Activated CD8-positive, alpha-beta T cell treated with anti-CD3 and anti-CD28 coated beads for 36 hours (primary cell): ENCODE results near the gene ILF2. TPM values are rescaled to one million over a fixed set of nuclear protein-coding genes. Genes with fewer than 3 reads are reported as not detected.

Source experiments
- ATAC-seq: fragments of 200-7000 bp; cut with Tn5 transposase; one replicate; pipeline ENCODE4 v1.10.0; 2021; ENCODE audit warnings: mild to moderate bottlenecking, moderate library complexity
- CTCF ChIA-PET: fragments of 350-600 bp; sonication (Branson Sonifier 250); formaldehyde crosslinking; loops from one replicate; lab custom pipeline; 2021; ENCODE audit warnings: antibody characterized with exemption; lab: Charles Lee
- POLR2A ChIA-PET: fragments of 350-600 bp; sonication (Branson Sonifier 250); formaldehyde crosslinking; loops from one replicate; lab custom pipeline; 2021; ENCODE audit warnings: antibody characterized with exemption; lab: Charles Lee
- DNase-seq: peaks from one replicate; pipeline ENCODE4 v3.0.0-alpha.2; 2020
- H3K27ac Mint-ChIP-seq: one replicate; pipeline ENCODE4 v1.8.0; 2021; ENCODE audit warnings: mild to moderate bottlenecking, mixed read lengths
- H3K27me3 Mint-ChIP-seq: one replicate; pipeline ENCODE4 v1.8.0; 2021; ENCODE audit warnings: mixed read lengths
- H3K36me3 Mint-ChIP-seq: one replicate; pipeline ENCODE4 v1.8.0; 2021; ENCODE audit warnings: low read depth, mixed read lengths
- H3K4me1 Mint-ChIP-seq: one replicate; pipeline ENCODE4 v1.8.0; 2021; ENCODE audit warnings: low read depth, mixed read lengths
- H3K4me3 Mint-ChIP-seq: one replicate; pipeline ENCODE4 v1.8.0; 2021; ENCODE audit warnings: mild to moderate bottlenecking, moderate library complexity, mixed read lengths
- H3K9me3 Mint-ChIP-seq: one replicate; pipeline ENCODE4 v1.8.0; 2021; ENCODE audit warnings: mixed read lengths
- CTCF ChIP-seq: fragments of 200-600 bp; IDR thresholded peaks from one replicate; pipeline ENCODE4 v1.8.0; 2022; ENCODE audit warnings: antibody characterized with exemption, mild to moderate bottlenecking
- intact Hi-C: fragments of 100-400 bp; cut with micrococcal nuclease; formaldehyde crosslinking; loops from one replicate; pipeline ENCODE4 v1.10.0; 2022
- total RNA-seq, 2 experiments: library from RNA; stranded (reverse); gene quantifications; one replicate each; pipeline ENCODE4 v1.2.3, GENCODE V29; 2021

ILF2 gene
- total RNA-seq, 2 experiments from 2014 or later: 328 to 333 TPM

- no peak within 1 kb of the TSS for H3K27ac Mint-ChIP-seq
- no peaks in the 10 kb centered on the region for H3K36me3 Mint-ChIP-seq
- ChIA-PET CTCF (interaction anchor here (0.7 to 8.0 kb wide), 14 partner anchors 11 to 114 kb away, joined by 3 to 88 read pairs (median 6); partner anchors contain the start of genes CHTOP, S100A1 and S100A13), POLR2A (interaction anchor here (0.6 kb wide), 1 partner anchor 14 kb away, joined by 3 read pairs; no protein-coding TSS in a partner anchor)
- no peaks in the 10 kb centered on the region for H3K27me3 Mint-ChIP-seq
- H3K4me3 Mint-ChIP-seq: no peak within 1 kb of the TSS
- intact Hi-C loops: loop anchor here (2.0 kb wide), 1 partner anchor 106 kb away; no protein-coding TSS in a partner anchor
- no peaks in the 10 kb centered on the region for H3K9me3 Mint-ChIP-seq
- ATAC-seq (no peak), DNase-seq (no peak)
- H3K4me1 Mint-ChIP-seq: peaks cover 5% of the 10 kb centered on the region
- no peak for TF ChIP-seq CTCF
Observed at GRCh38 chr1:153616144-153616916, 54.5 kb downstream of the ILF2 start, which contains the start of gene S100A14. TSS of gene S100A14 (minus strand) at chr1:153616325. CDS start at chr1:153615858, 467 bp downstream.

- POLR2A ChIA-PET: no interaction called here
- intact Hi-C loops: no loop called here
- peaks cover 5% of the 10 kb centered on the region for H3K4me1 Mint-ChIP-seq
- no peaks in the 10 kb centered on the region for H3K36me3 Mint-ChIP-seq
- no peak overlapping the region for H3K4me3 Mint-ChIP-seq
- no peak for DNase-seq
- CTCF ChIA-PET: interaction anchor here (1.3 to 8.0 kb wide), 8 partner anchors 10 to 105 kb away, joined by 3 to 88 read pairs (median 6); partner anchors contain the start of genes S100A1 and S100A13
- H3K27me3 Mint-ChIP-seq: no peaks in the 10 kb centered on the region
- H3K9me3 Mint-ChIP-seq: no peaks in the 10 kb centered on the region
- no peak for ATAC-seq
- no peak for TF ChIP-seq CTCF
- H3K27ac Mint-ChIP-seq: no peak overlapping the region
Observed at GRCh38 chr1:153615406-153615805, 55.4 kb downstream of the ILF2 start.

- Mint-ChIP-seq H3K9me3 (no peaks in the 10 kb centered on the region), H3K27me3 (no peaks in the 10 kb centered on the region), H3K4me1 (peaks cover 5% of the 10 kb centered on the region), H3K36me3 (no peaks in the 10 kb centered on the region), H3K4me3 (no peak overlapping the region), H3K27ac (no peak overlapping the region)
- POLR2A ChIA-PET: interaction anchor here (1.2 kb wide), 1 partner anchor 83 kb away, joined by 3 read pairs; no protein-coding TSS in a partner anchor
- no peak for TF ChIP-seq CTCF
- ATAC-seq: no peak
- intact Hi-C loops: no loop called here
- no peak for DNase-seq
- CTCF ChIA-PET: interaction anchor here (0.9 to 8.0 kb wide), 12 partner anchors 10 to 261 kb away, joined by 3 to 88 read pairs (median 4); partner anchors contain the start of genes NPR1, S100A1 and S100A13
Observed at GRCh38 chr1:153614906-153615305, 55.9 kb downstream of the ILF2 start.

GRCh38 chr1:153614189-153614900 lies 56.4 kb downstream of the ILF2 start:
- POLR2A ChIA-PET: interaction anchor here (1.2 kb wide), 1 partner anchor 82 kb away, joined by 3 read pairs; no protein-coding TSS in a partner anchor
- H3K4me1 Mint-ChIP-seq: peaks cover 5% of the 10 kb centered on the region
- H3K27me3 Mint-ChIP-seq: no peaks in the 10 kb centered on the region
- DNase-seq (no peak), ATAC-seq (no peak)
- H3K9me3 Mint-ChIP-seq: no peaks in the 10 kb centered on the region
- H3K27ac Mint-ChIP-seq: no peak overlapping the region
- no peak overlapping the region for H3K4me3 Mint-ChIP-seq
- intact Hi-C loops: no loop called here
- no peaks in the 10 kb centered on the region for H3K36me3 Mint-ChIP-seq
- CTCF ChIA-PET: interaction anchor here (0.9 to 8.0 kb wide), 8 partner anchors 10 to 261 kb away, joined by 3 to 88 read pairs (median 4); partner anchors contain the start of genes NPR1, S100A1 and S100A13
- TF ChIP-seq CTCF: no peak
